Lower leg skin (tissue), 4 donors: Measurements from ENCODE around the gene SRP54. TPM values are rescaled to one million over a fixed set of nuclear protein-coding genes. Genes with fewer than 3 reads are reported as not detected.
"Not testable (repeated sequence)": the region's sequence is repeated elsewhere in the genome, so short reads cannot be mapped to it uniquely, and the experiment has no call there.

ENCODE experiments used
- DNase-seq, 2 donors: peaks; one replicate each; pipeline ENCODE4 v3.0.0-alpha.2; 2019; ENCODE audit warnings: low spot score in 2 of 2
- H3K4me3 ChIP-seq: fragments of 200-600 bp; sonication (generic); 2 replicates; pipeline ENCODE4 v1.5.1; 2017; ENCODE audit warnings: mild to moderate bottlenecking, low read depth; ENCODE audit not compliant: poor library complexity, severe bottlenecking
- POLR2A ChIP-seq, 2 donors: fragments of 450-650 bp; IDR thresholded peaks; one replicate each; pipeline ENCODE4 v1.6.1; 2016 to 2017; ENCODE audit warnings: antibody characterized with exemption in 2 of 2, mild to moderate bottlenecking in 1 of 2, moderate library complexity in 1 of 2
- WGBS, 2 donors: methylation state at CpG; one replicate each; pipeline ENCODE4 v1.1.5; 2018; 5-methylcytosine and 5-hydroxymethylcytosine counted together
- intact Hi-C: fragments of 100-400 bp; cut with DNase I; formaldehyde crosslinking; loops from one replicate; pipeline ENCODE4 v1.15.0; 2023; ENCODE audit warnings: low total_unique reads
- total RNA-seq, 4 donors: library from RNA; depleted of rRNA; stranded (reverse); fragments of >200 nt; gene quantifications; one replicate each; pipeline ENCODE4 v1.1.0, GENCODE V29; 2016
- TF ChIP-seq, protein P1 (sequence below), 3 donors: fragments of 450-650 bp; IDR thresholded peaks; one replicate each; pipeline ENCODE4 v1.5.1; 2016; ENCODE audit warnings: antibody characterized with exemption in 3 of 3, mild to moderate bottlenecking in 3 of 3, moderate library complexity in 2 of 3

The SRP54 gene
- total RNA-seq, 4 donors from 2014 or later = 36.1 to 51.8 (median 38.6) TPM

DNA sequence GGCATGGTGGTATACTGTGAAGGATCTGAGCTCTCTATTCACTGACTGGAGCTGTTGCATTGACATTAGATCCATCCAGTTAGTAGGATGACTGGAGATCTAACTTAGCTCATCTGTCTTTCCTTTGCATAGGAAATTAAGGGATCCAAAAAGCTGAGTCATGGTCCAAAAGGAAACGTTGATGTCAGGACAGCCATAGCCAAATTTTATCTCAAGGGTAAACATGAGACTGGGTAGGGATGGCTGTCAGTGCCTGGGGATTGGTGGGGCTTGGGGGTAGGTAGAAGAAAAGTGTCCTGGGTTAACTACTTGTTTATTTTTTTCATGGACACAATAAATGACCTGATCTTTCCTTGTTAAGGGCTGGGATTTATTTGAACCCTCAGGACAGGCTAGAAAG, 67.9 kb downstream of the SRP54 start:
- intact Hi-C loops = no loop called here
- no peak overlapping the region for H3K4me3 ChIP-seq
- WGBS, 2 donors = 0% methylated on average over 1 of the region's 1 CpG
- no peak for DNase-seq
- no peak for TF ChIP-seq POLR2A (IDR thresholded peaks at IDR 0.05)
- TF ChIP-seq, protein P1, sequence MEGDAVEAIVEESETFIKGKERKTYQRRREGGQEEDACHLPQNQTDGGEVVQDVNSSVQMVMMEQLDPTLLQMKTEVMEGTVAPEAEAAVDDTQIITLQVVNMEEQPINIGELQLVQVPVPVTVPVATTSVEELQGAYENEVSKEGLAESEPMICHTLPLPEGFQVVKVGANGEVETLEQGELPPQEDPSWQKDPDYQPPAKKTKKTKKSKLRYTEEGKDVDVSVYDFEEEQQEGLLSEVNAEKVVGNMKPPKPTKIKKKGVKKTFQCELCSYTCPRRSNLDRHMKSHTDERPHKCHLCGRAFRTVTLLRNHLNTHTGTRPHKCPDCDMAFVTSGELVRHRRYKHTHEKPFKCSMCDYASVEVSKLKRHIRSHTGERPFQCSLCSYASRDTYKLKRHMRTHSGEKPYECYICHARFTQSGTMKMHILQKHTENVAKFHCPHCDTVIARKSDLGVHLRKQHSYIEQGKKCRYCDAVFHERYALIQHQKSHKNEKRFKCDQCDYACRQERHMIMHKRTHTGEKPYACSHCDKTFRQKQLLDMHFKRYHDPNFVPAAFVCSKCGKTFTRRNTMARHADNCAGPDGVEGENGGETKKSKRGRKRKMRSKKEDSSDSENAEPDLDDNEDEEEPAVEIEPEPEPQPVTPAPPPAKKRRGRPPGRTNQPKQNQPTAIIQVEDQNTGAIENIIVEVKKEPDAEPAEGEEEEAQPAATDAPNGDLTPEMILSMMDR (IDR thresholded peaks at IDR 0.05) = no peak

DNA sequence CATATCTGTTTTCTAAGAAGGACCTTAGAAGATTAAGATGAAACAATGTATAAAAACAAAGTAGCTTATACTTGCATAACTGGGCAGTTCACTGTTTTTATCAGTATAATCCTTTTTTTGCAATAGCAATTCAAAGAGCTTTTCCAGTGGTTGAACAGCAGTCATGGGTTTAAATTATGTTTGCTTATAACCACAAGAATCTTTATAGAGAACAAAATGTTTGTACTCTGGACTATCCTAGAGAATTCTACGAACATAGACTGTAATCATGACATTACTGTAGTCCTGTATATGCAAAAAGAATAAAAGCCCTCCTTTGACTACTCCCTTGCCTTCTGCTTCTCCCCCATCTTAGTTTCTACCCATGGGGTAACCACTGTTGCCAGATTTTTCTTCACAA, 69.0 kb downstream of the SRP54 start:
- no peak for DNase-seq
- H3K4me3 ChIP-seq = no peak overlapping the region
- WGBS, 2 donors = 84 to 91% methylated on average over 1 of the region's 1 CpG
- no peak for TF ChIP-seq POLR2A (IDR thresholded peaks at IDR 0.05)
- TF ChIP-seq, protein P1 (IDR thresholded peaks at IDR 0.05) = no peak
- intact Hi-C loops = no loop called here

DNA sequence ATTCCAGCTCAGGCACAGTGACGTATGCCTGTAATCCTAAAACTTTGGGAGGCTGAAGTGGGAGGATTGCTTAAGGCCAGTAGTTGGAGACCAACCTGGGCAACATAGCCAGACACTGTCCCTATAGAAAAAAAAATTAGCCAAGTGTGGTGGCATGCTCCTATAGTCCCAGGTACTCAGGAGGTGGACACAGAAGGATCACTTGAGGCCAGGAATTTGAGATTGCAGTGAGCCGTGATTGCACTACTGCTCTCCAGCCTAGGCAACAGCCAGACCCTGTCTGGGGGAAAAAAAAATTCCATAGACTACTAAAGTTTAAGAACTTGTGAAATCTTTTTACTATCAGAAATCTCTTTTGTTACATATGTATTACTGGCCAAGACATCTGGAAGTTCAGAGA, 69.8 kb downstream of the SRP54 start:
- DNase-seq = no peak

DNA sequence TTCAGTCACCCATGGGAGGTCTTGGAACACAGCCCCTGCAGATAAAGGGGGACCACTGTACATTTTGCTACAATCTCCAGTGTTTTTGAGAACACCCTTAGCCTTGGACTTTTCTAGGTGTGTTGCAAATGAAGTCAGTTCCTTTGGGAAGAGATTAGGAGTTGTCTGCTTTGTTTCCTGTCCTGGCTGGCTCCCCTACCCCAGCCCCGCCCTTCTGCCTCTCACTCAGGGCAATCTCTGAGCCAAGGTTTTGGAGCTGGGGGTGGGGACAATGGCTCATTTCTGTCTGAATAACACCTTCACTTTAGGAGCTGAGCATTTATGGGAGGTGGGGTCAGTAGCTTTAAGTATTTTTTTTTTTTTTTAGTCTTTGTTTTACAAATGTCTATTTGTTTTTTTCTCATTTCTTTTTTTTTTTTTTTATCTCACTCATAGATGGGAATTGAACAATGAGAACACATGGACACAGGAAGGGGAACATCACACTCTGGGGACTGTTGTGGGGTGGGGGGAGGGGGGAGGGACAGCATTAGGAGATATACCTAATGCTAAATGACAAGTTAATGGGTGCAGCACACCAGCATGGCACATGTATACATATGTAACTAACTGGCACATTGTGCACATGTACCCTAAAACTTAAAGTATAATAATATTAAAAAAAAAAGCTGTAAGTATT, 78.5 kb downstream of the SRP54 start:
- H3K4me3 ChIP-seq, intact Hi-C loops, DNase-seq: not testable (repeated sequence)
- WGBS, 2 donors = 52 to 71% methylated on average over 1 of the region's 1 CpG

More for the DNA sequence above, 69.8 kb downstream of the SRP54 start:
- TF ChIP-seq, protein P1 (IDR thresholded peaks at IDR 0.05) = no peak
- no peak for TF ChIP-seq POLR2A (IDR thresholded peaks at IDR 0.05)
- H3K4me3 ChIP-seq = no peak overlapping the region
- WGBS, 2 donors = 92 to 94% methylated on average over 2 of the region's 2 CpGs
- intact Hi-C loops = no loop called here

DNA sequence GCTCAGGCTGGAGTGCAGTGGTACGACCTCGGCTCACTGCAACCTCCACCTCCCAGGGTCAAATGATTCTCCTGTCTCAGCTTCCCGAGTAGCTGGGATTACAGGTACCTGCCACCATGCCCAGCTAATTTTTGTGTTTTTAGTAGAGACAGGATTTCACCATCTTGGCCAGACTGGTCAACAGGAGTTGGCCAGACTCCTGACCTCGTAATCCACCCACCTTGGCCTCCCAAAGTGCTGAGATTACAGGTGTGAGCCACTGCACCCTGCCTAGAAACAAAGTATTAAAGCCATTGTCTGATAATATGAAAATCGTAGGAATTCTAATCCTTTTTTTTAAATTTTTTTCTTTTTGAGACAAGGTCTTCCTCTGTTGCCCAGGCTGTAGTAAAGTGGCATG, 82.9 kb downstream of the SRP54 start:
- 83 to 96% methylated on average over 5 of the region's 5 CpGs for WGBS, 2 donors
- intact Hi-C loops, H3K4me3 ChIP-seq, DNase-seq: not testable (repeated sequence)

DNA sequence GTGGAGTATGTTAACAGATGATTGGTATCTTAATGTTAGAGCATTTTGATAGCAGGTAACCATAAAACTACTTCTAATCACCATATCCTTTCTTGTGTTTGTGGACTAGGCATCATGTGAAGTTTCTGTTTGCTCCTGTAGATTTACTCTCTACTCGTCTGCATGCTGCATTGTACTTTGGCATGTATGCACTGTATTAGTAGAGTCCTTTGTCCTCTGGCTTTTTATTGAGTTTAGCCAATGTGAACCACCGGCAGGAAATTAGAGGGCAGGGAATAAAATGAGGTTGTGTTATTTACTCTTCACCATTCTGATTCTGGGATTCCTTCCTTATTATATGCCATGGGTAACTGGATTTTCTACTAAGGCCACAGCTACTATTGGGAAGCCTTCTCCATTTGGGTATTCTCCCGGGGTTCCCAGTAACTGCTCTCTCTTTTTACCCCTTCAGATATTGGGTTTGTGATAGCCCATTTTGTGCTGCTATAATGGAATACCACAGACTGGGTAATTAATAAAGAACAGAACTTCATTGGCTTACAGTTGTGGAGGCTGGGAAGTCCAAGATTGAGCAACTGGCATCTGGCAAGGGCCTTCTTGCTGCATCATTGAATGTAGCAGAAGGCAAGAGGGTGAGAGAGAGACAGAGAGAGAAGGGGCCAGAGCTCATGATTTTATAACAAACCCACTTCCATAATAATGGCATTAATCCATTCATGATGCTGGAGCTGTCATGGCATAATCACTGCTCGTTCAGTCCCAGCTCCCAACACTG, 85.6 kb downstream of the SRP54 start:
- intact Hi-C loops = no loop called here
- WGBS, 2 donors = 94 to 96% methylated on average over 4 of the region's 4 CpGs
- DNase-seq = no peak
- no peak overlapping the region for H3K4me3 ChIP-seq
- TF ChIP-seq, protein P1 (IDR thresholded peaks at IDR 0.05) = no peak
- TF ChIP-seq POLR2A (IDR thresholded peaks at IDR 0.05) = no peak
